NCI-H345 treated with DMSO at 0.1 percent for 48 hours (cell line): ENCODE results near the gene SMU1.
"Not testable (repeated sequence)": the region's sequence is repeated elsewhere in the genome, so short reads cannot be mapped to it uniquely, and the experiment has no call there.

ENCODE experiments used
- DNase-seq: peaks from one replicate; lab custom pipeline; 2025; ENCODE audit not compliant: unreplicated experiment; lab: John Stamatoyannopoulos, UW

SMU1 gene

GRCh38 chr9:33014665-33015014 is 61.8 kb downstream of the SMU1 start:
- DNase-seq: no peak

GRCh38 chr9:33013962-33014664 is 62.4 kb downstream of the SMU1 start:
- DNase-seq: no peak

GRCh38 chr9:33012328-33013069 is 64.0 kb downstream of the SMU1 start:
- no peak for DNase-seq

GRCh38 chr9:33011831-33012230 is 64.6 kb downstream of the SMU1 start:
- DNase-seq: no peak

- no peak for DNase-seq
Measured at GRCh38 chr9:33007755-33008154, 68.7 kb downstream of the SMU1 start.

GRCh38 chr9:33005335-33005734 is 71.1 kb downstream of the SMU1 start:
- not testable (repeated sequence) for DNase-seq

GRCh38 chr9:33000682-33001055 is 75.8 kb downstream of the SMU1 start:
- DNase-seq: not testable (repeated sequence)

GRCh38 chr9:32992595-32993238 is 83.8 kb downstream of the SMU1 start:
- no peak for DNase-seq

- DNase-seq: no peak
Measured at GRCh38 chr9:32991897-32992594, 84.4 kb downstream of the SMU1 start.
